ENCODE measurements around the gene KIF12. TPM values are rescaled to one million over a fixed set of nuclear protein-coding genes. Genes with fewer than 3 reads are reported as not detected.

KIF12 gene
- total and polyA plus RNA-seq, 2 of the 13 experiments (the other 11 are each of a cell fraction or from before 2014, with no cell fraction given), result 1.8 to 12.5 TPM

GRCh38 chr9:114108016-114108833 is 9.1 kb upstream of the KIF12 start (continued):
- TF ChIP-seq ZNF777 (CRISPR knock-in tag; IDR thresholded peaks at IDR 0.05) (no peak), FOXC1 (CRISPR knock-in tag; IDR thresholded peaks at IDR 0.05; ENCODE audit: borderline replicate concordance) (no peak; the same call in 1 of the 2 replicates), ATF2 (CRISPR knock-in tag; IDR thresholded peaks at IDR 0.05) (peak; percentile 70; the same call in 1 of the 2 replicates), THRA (CRISPR knock-in tag; IDR thresholded peaks at IDR 0.05; ENCODE audit: borderline replicate concordance) (peak; percentile 76), MTF2 (CRISPR knock-in tag; IDR thresholded peaks at IDR 0.05; ENCODE audit: borderline replicate concordance) (no peak), HIC2 (CRISPR knock-in tag; IDR thresholded peaks at IDR 0.05; ENCODE audit: low read depth) (0 out of 2 replicates have a peak, but pooled peaks have one; percentile 27), ZGPAT (CRISPR knock-in tag; IDR thresholded peaks at IDR 0.05) (peak; percentile 67), TP53 (CRISPR knock-in tag; conservative IDR thresholded peaks at IDR 0.05) (0 out of 2 replicates have a peak, but pooled peaks have one; percentile 66), ZNF451 (CRISPR knock-in tag; IDR thresholded peaks at IDR 0.05) (peak; percentile 65; the same call in 1 of the 2 replicates), RBM39 (IDR thresholded peaks at IDR 0.05; ENCODE audit: low read depth, low read length, poor library complexity, severe bottlenecking) (peak; percentile 87), ZNF143 (CRISPR knock-in tag; IDR thresholded peaks at IDR 0.05) (0 out of 2 replicates have a peak, but pooled peaks have one; percentile 36), CENPT (CRISPR knock-in tag; IDR thresholded peaks at IDR 0.05; ENCODE audit: low read depth) (no peak), RERE (CRISPR knock-in tag; IDR thresholded peaks at IDR 0.05; ENCODE audit: low read depth) (no peak), DR1 (CRISPR knock-in tag; IDR thresholded peaks at IDR 0.05) (peak; percentile 44; the same call in 1 of the 2 replicates)
